B cell (primary cell): ENCODE data around the gene GRID2. TPM values are rescaled to one million over a fixed set of nuclear protein-coding genes. Genes with fewer than 3 reads are reported as not detected.

Experiments
- ATAC-seq: fragments of 200-7000 bp; cut with Tn5 transposase; one replicate; pipeline ENCODE4 v1.10.0; 2021; ENCODE audit warnings: low read depth, mild to moderate bottlenecking, moderate number of reproducible peaks, moderate library complexity
- CTCF ChIA-PET: fragments of 350-600 bp; sonication (Branson Sonifier 250); formaldehyde crosslinking; loops from one replicate; lab custom pipeline; 2021; ENCODE audit warnings: antibody characterized with exemption, inconsistent platforms; lab: Charles Lee
- POLR2A ChIA-PET: fragments of 350-600 bp; sonication (Branson Sonifier 250); formaldehyde crosslinking; loops from one replicate; lab custom pipeline; 2021; ENCODE audit warnings: antibody characterized with exemption; lab: Charles Lee
- DNase-seq: peaks from one replicate; pipeline ENCODE4 v3.0.0; 2013
- H2AFZ ChIP-seq: 2 replicates; pipeline ENCODE4 v1.6.1; 2012; ENCODE audit warnings: mild to moderate bottlenecking, low read depth, low read length; ENCODE audit not compliant: insufficient read depth, poor library complexity, severe bottlenecking
- H3K27ac ChIP-seq, 2 donors: 1 replicate in 1 of 2; 2 replicates in 1 of 2; pipeline ENCODE4 v1.5.1; 2012 to 2013; ENCODE audit warnings: low read length in 2 of 2, mild to moderate bottlenecking in 2 of 2, moderate library complexity in 1 of 2
- H3K27me3 ChIP-seq, 4 experiments: fragments of 200-600 bp in 1 of 4; sonication (generic) in 1 of 4; replicated peaks in 1 of 4; 1 replicate in 2 of 4; 2 replicates in 2 of 4; pipeline versions ENCODE4 v1.6.1 to v1.7.0; 2013 to 2016; ENCODE audit warnings: low read length in 3 of 4, mild to moderate bottlenecking in 2 of 4, mixed read lengths in 1 of 4, moderate library complexity in 1 of 4; ENCODE audit not compliant: insufficient read depth in 4 of 4, control insufficient read depth in 3 of 4; ENCODE audit errors: control extremely low read depth in 1 of 4
- H3K36me3 ChIP-seq, 2 experiments: replicated peaks in 1 of 2; 1 replicate in 1 of 2; 2 replicates in 1 of 2; pipeline versions ENCODE4 v1.6.1 to v1.7.1; 2013; ENCODE audit warnings: low read length in 1 of 2; ENCODE audit not compliant: insufficient read depth in 2 of 2, control insufficient read depth in 1 of 2; ENCODE audit errors: control extremely low read depth in 1 of 2, extremely low read depth in 1 of 2
- H3K4me1 ChIP-seq, 2 donors: fragments of 200-600 bp in 1 of 2; sonication (generic) in 1 of 2; 1 replicate in 1 of 2; 2 replicates in 1 of 2; pipeline versions ENCODE4 v1.5.1 to v1.6.1; 2013 to 2017; ENCODE audit warnings: low read length in 2 of 2; ENCODE audit not compliant: control insufficient read depth in 2 of 2, insufficient read depth in 2 of 2
- H3K4me2 ChIP-seq: replicated peaks from 2 replicates; pipeline ENCODE3; 2012; ENCODE audit warnings: mild to moderate bottlenecking, low read depth, low read length; ENCODE audit not compliant: poor library complexity, severe bottlenecking
- H3K4me3 ChIP-seq, 5 experiments: fragments of 200-600 bp in 1 of 5; sonication (generic) in 1 of 5; 1 replicate in 3 of 5; 2 replicates in 2 of 5; pipeline versions ENCODE4 v1.5.1 to v1.7.0; 2011 to 2016; ENCODE audit warnings: low read length in 4 of 5, mild to moderate bottlenecking in 4 of 5, low read depth in 2 of 5, control low read depth in 1 of 5, moderate library complexity in 1 of 5; ENCODE audit not compliant: insufficient read depth in 1 of 5; ENCODE audit errors: control extremely low read depth in 1 of 5, extremely low read depth in 1 of 5
- H3K79me2 ChIP-seq: fragments of 200-600 bp; sonication (generic); one replicate; pipeline ENCODE4 v1.6.0; 2016; ENCODE audit warnings: low read length; ENCODE audit not compliant: control insufficient read depth, insufficient read depth
- H3K9ac ChIP-seq: fragments of 200-600 bp; sonication (generic); 2 replicates; pipeline ENCODE4 v1.6.1; 2017; ENCODE audit warnings: mild to moderate bottlenecking, low read length, moderate library complexity
- H3K9me3 ChIP-seq, 3 donors: one replicate each; pipeline versions ENCODE4 v1.6.1 to v1.7.1; 2013; ENCODE audit warnings: low read length in 2 of 3; ENCODE audit not compliant: control insufficient read depth in 2 of 3, insufficient read depth in 1 of 3; ENCODE audit errors: control extremely low read depth in 1 of 3
- H4K20me1 ChIP-seq: 2 replicates; pipeline ENCODE4 v1.6.0; 2012; ENCODE audit warnings: mild to moderate bottlenecking, low read length; ENCODE audit not compliant: insufficient read depth, control insufficient read depth, poor library complexity, severe bottlenecking
- H3K27ac Mint-ChIP-seq: one replicate; pipeline ENCODE4 v1.8.0; 2021; ENCODE audit warnings: mixed read lengths
- H3K27me3 Mint-ChIP-seq: one replicate; pipeline ENCODE4 v1.8.0; 2021; ENCODE audit warnings: mixed read lengths
- H3K4me1 Mint-ChIP-seq: one replicate; pipeline ENCODE4 v1.8.0; 2021; ENCODE audit warnings: mixed read lengths
- H3K4me3 Mint-ChIP-seq: one replicate; pipeline ENCODE4 v1.8.0; 2021; ENCODE audit warnings: mixed read lengths
- H3K9me3 Mint-ChIP-seq: one replicate; pipeline ENCODE4 v1.8.0; 2022; ENCODE audit warnings: mixed read lengths; ENCODE audit not compliant: insufficient read depth
- CTCF ChIP-seq: fragments of 200-600 bp; IDR thresholded peaks from one replicate; pipeline ENCODE4 v1.8.0; 2022; ENCODE audit warnings: antibody characterized with exemption, mild to moderate bottlenecking
- EZH2 ChIP-seq: IDR thresholded peaks from 2 replicates; pipeline ENCODE4 v1.6.1; 2012; ENCODE audit warnings: borderline replicate concordance, low read depth, mild to moderate bottlenecking, moderate library complexity, low read length; ENCODE audit not compliant: insufficient read depth, poor library complexity, severe bottlenecking
- WGBS: methylation state at CpG from one replicate; pipeline ENCODE4 v1.1.5; 2013; ENCODE audit warnings: missing lambda C conversion rate; ENCODE audit not compliant: insufficient coverage; 5-methylcytosine and 5-hydroxymethylcytosine counted together
- intact Hi-C: fragments of 100-400 bp; cut with micrococcal nuclease; formaldehyde crosslinking; loops from one replicate; pipeline ENCODE4 v1.10.0; 2022
- polyA plus RNA-seq: library from polyadenylated mRNA; depleted of rRNA; stranded (reverse); fragments of >200 nt; gene quantifications from 2 replicates; pipeline ENCODE4 v1.2.3, GENCODE V29; 2012
- total RNA-seq, 2 donors: library from RNA; stranded (reverse); fragments of 120-200 nt in 1 of 2; gene quantifications; 1 replicate in 1 of 2; 2 replicates in 1 of 2; pipeline versions ENCODE4 v1.2.3 to v1.2.4, GENCODE V29; 2013 to 2022

The GRID2 gene
- total and polyA plus RNA-seq, 2 donors (not counting 1 experiment from before 2014, with no cell fraction given), result not detected

- H3K27ac Mint-ChIP-seq, result no peak overlapping the region
- ATAC-seq, result no peak
- Histone ChIP-seq H3K4me1 (no peaks in the 10 kb centered on the region), H3K9ac (no peak overlapping the region), H3K79me2 (no peaks in the 10 kb centered on the region), H3K4me3 (no peak overlapping the region), H3K4me2 (no peak overlapping the region), H4K20me1 (no peaks in the 10 kb centered on the region), H3K9me3 (peaks cover 0 to 2% (median 0%) of the 10 kb centered on the region in 3 donors), H3K27me3 (no peaks in the 10 kb centered on the region), H3K36me3 (no peaks in the 10 kb centered on the region), H2AFZ (no peak overlapping the region), H3K27ac (no peak overlapping the region)
- CTCF ChIA-PET, result no interaction called here
- DNase-seq, result no peak
- intact Hi-C loops, result no loop called here
- H3K4me3 Mint-ChIP-seq, result no peak overlapping the region
- TF ChIP-seq EZH2 (no peak), CTCF (no peak)
- POLR2A ChIA-PET, result no interaction called here
- no peaks in the 10 kb centered on the region for H3K4me1 Mint-ChIP-seq
- H3K27me3 Mint-ChIP-seq, result no peaks in the 10 kb centered on the region
- H3K9me3 Mint-ChIP-seq, result peaks cover 9% of the 10 kb centered on the region
- WGBS, result no CpG with 5 or more reads among the region's 1 CpG
These were observed 1301.4 kb downstream of the GRID2 start for GRCh38 chr4:93605163-93605562.

GRCh38 chr4:93617606-93618005 lies 1313.8 kb downstream of the GRID2 start:
- Mint-ChIP-seq H3K9me3 (no peaks in the 10 kb centered on the region), H3K4me3 (no peak overlapping the region), H3K4me1 (no peaks in the 10 kb centered on the region), H3K27ac (no peak overlapping the region), H3K27me3 (no peaks in the 10 kb centered on the region)
- H3K9me3 ChIP-seq, result no peaks in the 10 kb centered on the region
- H3K4me2 ChIP-seq, result no peak overlapping the region
- no peaks in the 10 kb centered on the region for H3K27me3 ChIP-seq
- H2AFZ ChIP-seq, result no peak overlapping the region
- H3K4me1 ChIP-seq, result no peaks in the 10 kb centered on the region
- ChIA-PET POLR2A (no interaction called here), CTCF (no interaction called here)
- no peak for DNase-seq
- no peaks in the 10 kb centered on the region for H3K36me3 ChIP-seq
- no peak for ATAC-seq
- H4K20me1 ChIP-seq, result no peaks in the 10 kb centered on the region
- TF ChIP-seq EZH2 (no peak), CTCF (no peak)
- intact Hi-C loops, result no loop called here
- H3K9ac ChIP-seq, result no peak overlapping the region
- no peak overlapping the region for H3K27ac ChIP-seq
- WGBS, result 100% methylated on average over 1 of the region's 4 CpGs
- H3K79me2 ChIP-seq, result no peaks in the 10 kb centered on the region
- H3K4me3 ChIP-seq, result no peak overlapping the region
